HG02885 (cell line): ENCODE data around the gene PLXNA4.
A peak's percentile ranks its signal among the peaks of the same experiment; 100 is the strongest.

Source experiments
- ATAC-seq: cut with Tn5 transposase; IDR thresholded peaks from one replicate; pipeline ENCODE4 v1.9.1; 2021; ENCODE audit warnings: mild to moderate bottlenecking; ENCODE audit not compliant: unreplicated experiment, poor library complexity

The PLXNA4 gene

GRCh38 chr7:132537456-132538145 lies 38.7 kb downstream of the PLXNA4 start:
- ATAC-seq: no peak

- ATAC-seq: no peak
These were observed 39.4 kb downstream of the PLXNA4 start for GRCh38 chr7:132536654-132537395.

GRCh38 chr7:132533916-132534315 lies 42.4 kb downstream of the PLXNA4 start:
- no peak for ATAC-seq

GRCh38 chr7:132532281-132532680 lies 44.0 kb downstream of the PLXNA4 start:
- no peak for ATAC-seq

DNA sequence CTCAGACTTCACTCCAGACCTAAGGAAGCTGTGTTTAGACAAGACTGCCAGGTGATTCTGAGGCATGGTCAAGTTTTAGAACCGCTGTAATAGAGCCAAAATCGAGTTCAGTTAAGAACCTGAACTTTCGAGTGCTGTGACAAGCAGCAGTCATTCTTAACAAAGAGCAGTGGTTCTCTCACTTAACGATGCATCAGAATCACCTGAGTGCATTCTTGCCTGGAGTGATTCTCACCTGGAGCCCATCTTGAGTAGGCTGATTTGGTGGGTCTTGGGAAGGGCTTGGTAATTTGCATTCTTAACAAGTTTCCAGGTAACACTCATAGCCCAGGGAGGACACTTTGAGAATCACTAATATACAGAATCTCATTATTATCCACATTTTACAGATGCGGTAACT lies 44.7 kb downstream of the PLXNA4 start:
- ATAC-seq: no peak

DNA sequence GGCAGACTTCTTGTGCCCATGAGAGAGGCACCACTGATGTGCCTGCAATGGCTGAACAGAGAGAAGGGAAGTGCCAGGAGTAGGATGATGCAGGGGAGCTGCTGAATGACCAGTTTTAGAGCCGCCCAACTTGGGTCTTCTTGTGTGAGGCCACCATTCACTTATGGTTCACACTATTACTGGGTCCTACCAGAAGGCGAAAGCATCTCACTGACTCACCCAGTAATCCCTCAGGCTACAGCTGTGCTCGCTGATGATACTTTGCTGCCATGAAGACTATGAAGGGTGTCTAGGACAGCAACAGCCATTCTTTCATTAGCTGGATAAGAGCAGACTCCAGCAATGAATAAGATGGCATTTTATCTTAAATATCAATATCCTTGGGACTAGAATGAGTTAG lies 47.6 kb downstream of the PLXNA4 start:
- no peak for ATAC-seq

- no peak for ATAC-seq
These were observed 48.5 kb downstream of the PLXNA4 start for GRCh38 chr7:132527467-132528410.

GRCh38 chr7:132526111-132526740 lies 50.0 kb downstream of the PLXNA4 start:
- ATAC-seq: no peak

DNA sequence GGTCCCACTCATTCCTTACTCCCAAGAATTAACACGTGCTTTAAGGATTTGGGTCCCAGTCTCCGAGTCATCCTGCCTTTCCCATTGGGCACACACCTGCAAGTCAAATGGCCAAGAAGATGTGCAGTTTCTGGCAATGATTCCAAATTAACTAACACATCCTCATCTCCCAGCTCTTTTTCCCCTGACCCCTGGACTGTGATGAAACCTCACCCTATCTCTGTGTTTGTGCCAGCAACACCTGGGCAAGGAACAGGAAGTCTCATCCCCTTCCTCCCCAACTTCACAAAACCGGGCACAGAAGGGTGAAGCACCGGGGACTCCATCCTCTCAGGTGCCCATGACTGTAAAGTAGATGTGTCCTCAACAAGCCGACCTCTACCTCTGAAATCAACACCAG lies 54.8 kb downstream of the PLXNA4 start:
- no peak for ATAC-seq

GRCh38 chr7:132520591-132521280 lies 55.5 kb downstream of the PLXNA4 start:
- ATAC-seq: no peak

- ATAC-seq: no peak
These were observed 56.3 kb downstream of the PLXNA4 start for GRCh38 chr7:132519936-132520335.

DNA sequence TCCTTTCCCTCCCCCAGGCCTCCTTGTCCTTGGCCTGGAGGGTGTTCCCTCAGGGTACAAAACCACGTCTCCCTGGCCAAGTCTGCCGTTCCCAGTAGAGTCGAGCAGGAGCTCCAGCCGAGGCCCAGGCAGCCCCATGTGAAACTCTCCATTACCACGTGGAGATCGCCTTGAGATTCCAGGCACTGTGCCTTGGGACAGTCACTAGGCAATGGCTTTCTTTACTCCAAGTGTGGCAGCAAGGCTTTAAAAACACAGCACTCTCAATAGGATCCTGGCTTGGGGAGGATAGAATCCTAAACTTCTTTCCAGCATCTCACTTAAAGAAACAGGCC lies 57.5 kb downstream of the PLXNA4 start:
- ATAC-seq: no peak

DNA sequence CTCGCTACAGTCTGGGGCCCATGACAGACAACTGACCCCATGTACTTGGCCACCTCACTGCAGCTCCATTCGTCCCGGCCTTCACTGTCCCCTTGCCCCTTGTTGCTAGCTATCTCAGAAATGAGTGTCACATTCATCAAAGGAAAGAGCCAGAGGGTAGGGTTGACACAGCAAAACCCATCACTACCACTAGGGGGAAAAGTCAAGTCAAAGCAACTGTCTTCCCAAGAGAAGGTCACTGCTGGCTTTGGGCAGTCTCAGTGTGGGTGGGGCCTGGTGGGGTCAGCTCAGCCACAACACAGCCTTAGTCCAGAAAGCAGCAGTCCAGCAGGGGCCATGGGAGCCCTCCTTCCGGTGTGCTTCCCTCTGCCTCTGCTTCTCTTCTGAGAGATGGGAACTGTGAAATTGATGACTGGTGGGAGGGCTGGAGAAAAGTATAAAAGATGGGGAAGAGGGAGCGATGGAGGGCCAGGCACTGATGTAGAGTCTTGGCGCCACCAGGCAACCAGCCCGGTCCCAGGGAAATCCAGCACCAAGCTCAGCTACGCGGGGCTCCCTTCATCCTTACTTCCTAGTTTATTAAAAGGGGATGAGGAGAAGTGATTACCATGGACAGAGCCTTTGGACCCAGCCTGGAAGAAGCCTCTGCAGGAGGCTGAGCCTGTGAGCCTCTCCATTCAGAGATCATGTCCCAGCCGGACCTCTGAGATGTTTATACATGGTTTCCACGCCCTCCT lies 58.0 kb downstream of the PLXNA4 start:
- ATAC-seq: peak; percentile 47

- ATAC-seq: no peak
These were observed 60.0 kb downstream of the PLXNA4 start for GRCh38 chr7:132516042-132516840.

- no peak for ATAC-seq
These were observed 61.1 kb downstream of the PLXNA4 start for GRCh38 chr7:132515181-132515580.

- ATAC-seq: no peak
These were observed 61.8 kb downstream of the PLXNA4 start for GRCh38 chr7:132514430-132514829.

GRCh38 chr7:132511921-132512320 lies 64.3 kb downstream of the PLXNA4 start:
- no peak for ATAC-seq

GRCh38 chr7:132511387-132511786 lies 64.9 kb downstream of the PLXNA4 start:
- no peak for ATAC-seq
